HG03354 (cell line): Measurements from ENCODE around the gene ETV4.

ENCODE experiments used
- ATAC-seq: cut with Tn5 transposase; IDR thresholded peaks from one replicate; pipeline ENCODE4 v1.9.1; 2021; ENCODE audit warnings: mild to moderate bottlenecking; ENCODE audit not compliant: unreplicated experiment, poor library complexity, severe bottlenecking

The ETV4 gene

GRCh38 chr17:43547659-43548256, 1.6 kb upstream of the ETV4 start:
- ATAC-seq, result no peak

- ATAC-seq, result no peak
These were observed 1.0 kb upstream of the ETV4 start for GRCh38 chr17:43547189-43547550.

GRCh38 chr17:43545383-43545632, 832 bp downstream of the ETV4 start:
- no peak for ATAC-seq

DNA sequence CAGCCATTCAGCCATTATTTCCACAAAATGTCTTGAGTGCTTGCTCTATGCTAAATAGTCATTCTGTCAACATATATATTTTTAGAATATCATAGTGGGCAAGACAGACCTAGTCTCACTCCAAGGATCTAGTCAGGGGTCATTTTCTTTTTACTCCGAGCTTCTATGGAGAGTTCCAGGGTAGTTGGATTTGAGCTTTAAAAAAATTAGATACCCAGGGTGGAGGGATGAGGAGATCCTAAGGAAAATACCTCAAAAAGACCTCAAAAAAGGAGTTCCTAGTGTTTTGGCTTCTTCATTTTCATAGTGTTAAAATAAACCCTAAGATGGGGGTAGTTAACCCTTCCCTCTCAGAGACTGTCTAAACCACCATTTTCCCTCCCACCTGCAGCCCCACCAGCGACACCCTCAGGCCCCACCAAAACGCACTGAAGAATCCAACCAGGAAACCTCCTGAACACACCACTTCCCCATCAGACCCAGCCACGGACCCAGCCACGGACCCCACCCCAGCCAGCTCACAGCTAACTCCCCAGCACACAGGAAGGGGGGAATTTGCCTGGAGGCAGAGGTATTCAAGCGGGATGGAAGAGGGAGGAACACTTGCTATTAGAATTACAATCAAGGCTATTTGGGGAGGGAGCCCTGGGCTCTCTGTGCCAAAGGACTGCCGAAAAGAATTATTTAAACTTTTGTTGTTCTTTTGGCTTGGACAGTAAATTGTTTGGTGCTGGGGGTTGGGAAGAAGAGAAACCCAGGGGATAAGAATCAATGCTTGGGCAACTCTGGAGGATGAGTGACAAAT, 2.2 kb downstream of the ETV4 start:
- ATAC-seq, result no peak

GRCh38 chr17:43543300-43543699, 2.8 kb downstream of the ETV4 start:
- no peak for ATAC-seq

GRCh38 chr17:43542859-43543258, 3.3 kb downstream of the ETV4 start:
- no peak for ATAC-seq

GRCh38 chr17:43540821-43541674, 5.1 kb downstream of the ETV4 start:
- ATAC-seq, result no peak

GRCh38 chr17:43536236-43536992, 9.7 kb downstream of the ETV4 start:
- no peak for ATAC-seq

DNA sequence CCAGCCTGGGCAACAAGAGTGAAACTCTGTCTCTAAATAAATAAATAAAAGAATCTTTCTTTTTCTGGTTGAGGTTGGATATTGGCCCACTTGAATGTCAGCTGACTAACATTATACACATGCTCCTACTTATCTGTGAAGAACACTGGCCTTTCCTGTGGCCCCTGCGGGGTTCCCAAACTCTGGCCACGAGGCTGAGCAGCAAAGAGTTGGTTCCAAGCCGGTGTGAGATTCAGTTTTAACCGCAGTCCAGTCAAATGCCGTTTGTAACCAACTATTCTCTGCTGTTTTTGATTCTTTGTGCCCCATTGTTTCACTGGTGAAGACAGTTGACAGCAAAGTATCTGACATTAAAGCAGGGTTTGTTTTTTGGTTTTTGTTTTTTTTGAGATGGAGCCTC, 11.2 kb downstream of the ETV4 start:
- ATAC-seq, result no peak

DNA sequence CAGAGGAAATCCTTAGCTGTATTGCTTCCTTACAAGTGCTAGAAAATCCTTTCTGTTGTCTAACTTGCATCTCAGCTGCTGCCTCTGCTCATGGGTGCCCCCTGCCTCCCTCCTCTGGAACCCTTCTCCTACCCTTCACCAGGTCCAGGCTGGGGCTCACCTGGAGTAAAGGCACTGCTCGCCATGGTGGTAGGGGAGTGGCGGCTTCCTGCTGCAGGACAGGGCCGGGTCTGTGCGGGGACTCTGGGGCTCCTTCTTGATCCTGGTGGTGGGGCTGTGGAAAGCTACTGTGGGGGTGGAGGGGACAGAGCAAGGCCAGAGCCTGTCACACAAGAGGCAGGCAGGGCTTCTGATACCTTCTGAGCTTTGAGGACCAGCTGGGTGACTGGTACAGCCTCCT, 12.4 kb downstream of the ETV4 start:
- no peak for ATAC-seq

DNA sequence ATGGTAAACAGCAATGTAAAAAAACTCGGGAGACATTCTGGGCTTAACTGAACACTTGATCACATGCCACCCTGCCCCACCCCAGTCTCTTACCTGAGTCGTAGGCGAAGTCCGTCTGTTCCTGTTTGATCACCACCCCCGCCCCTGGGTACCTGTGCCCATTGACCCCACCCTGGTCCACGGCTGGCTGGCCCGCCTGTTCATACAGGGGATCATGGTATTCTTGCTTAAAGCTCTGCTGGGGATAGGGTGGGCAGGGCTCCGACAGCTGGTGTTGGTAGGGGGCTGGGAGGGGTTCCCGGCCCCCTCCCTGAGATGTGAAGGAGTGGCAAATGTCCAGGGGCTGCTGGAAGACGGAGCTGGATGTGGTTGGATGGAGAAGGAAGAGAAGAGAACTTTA, 13.6 kb downstream of the ETV4 start:
- ATAC-seq, result no peak

GRCh38 chr17:43531955-43532354, 14.2 kb downstream of the ETV4 start:
- ATAC-seq, result no peak

GRCh38 chr17:43531082-43531378, 15.1 kb downstream of the ETV4 start:
- no peak for ATAC-seq

DNA sequence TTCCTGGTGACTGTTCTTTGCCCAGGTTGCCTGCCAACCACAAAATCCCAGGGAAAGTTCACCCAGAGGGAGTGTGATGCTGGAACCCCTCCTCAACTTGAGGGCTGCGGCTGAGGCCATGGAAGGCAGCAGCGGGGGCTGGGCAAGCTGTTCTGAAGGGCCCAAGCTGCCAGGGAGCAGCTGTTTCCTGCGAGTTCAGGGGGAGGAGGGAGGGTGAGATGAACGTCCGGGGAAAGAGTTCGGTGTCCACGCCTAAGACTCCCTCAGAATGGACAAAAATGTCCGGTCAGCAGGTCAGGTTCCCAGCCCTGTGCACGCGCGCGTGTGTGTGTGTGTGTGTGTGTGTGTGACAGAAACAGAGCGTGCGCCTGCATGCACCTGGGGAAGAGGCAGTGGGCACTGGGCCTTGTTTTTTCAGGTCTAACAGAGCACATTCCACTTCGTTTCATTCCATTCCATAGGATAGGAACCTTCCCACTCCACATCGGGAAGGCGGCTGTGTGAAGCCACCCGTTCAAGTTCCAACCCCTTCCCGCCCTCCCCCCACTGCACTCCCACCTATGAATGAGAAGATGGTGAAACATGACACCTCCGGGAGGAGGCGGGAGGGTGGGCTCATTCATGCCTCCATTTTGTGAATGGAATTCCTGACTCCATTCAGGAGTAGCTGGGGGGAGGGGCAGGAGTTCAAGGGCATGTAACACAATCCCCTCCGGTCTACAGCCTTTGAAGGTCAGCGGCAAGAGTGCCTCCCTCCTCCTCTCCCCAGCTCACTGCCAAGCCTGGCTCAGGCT, 15.7 kb downstream of the ETV4 start:
- no peak for ATAC-seq

DNA sequence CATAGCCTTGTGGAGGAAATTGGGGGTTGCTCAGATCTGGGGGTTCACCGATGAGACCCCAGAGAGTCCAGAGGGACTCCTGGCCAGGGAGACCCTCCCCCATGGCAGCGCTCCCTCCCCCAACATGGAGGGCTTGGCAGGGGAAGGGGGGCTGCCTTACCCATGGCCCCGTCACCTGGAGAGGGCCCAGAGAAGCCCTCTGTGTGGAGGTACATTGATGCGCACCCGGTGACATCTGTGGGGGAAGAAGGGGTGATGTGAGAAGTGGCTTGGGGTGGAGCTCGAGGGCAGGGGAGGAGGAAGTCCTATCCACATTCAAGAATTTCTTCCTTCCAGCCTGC, 16.2 kb downstream of the ETV4 start:
- ATAC-seq, result no peak

GRCh38 chr17:43528988-43529814, 16.9 kb downstream of the ETV4 start:
- no peak for ATAC-seq

GRCh38 chr17:43528319-43528987, 17.7 kb downstream of the ETV4 start:
- no peak for ATAC-seq

- no peak for ATAC-seq
These were observed 19.1 kb downstream of the ETV4 start for GRCh38 chr17:43526886-43527648.
